Psoas muscle (tissue), 8 donors: ENCODE results near the gene GNL3L. TPM values are rescaled to one million over a fixed set of nuclear protein-coding genes. Genes with fewer than 3 reads are reported as not detected.
"Not testable (repeated sequence)": the region's sequence is repeated elsewhere in the genome, so short reads cannot be mapped to it uniquely, and the experiment has no call there.

ENCODE experiments used
- ATAC-seq, 4 donors: fragments of 200-7000 bp; cut with Tn5 transposase; one replicate each; pipeline ENCODE4 v1.9.1; 2020; ENCODE audit warnings: moderate library complexity in 3 of 4, mild to moderate bottlenecking in 2 of 4
- DNase-seq, 2 donors: peaks; one replicate each; pipeline ENCODE4 v3.0.0-alpha.2; 2020
- H3K27ac ChIP-seq: fragments of 200-600 bp; one replicate; pipeline ENCODE4 v1.8.0; 2022
- H3K27me3 ChIP-seq, 3 donors: fragments of 200-600 bp in 1 of 3; one replicate each; pipeline versions ENCODE4 v1.6.1 to v1.8.0; 2013 to 2022; ENCODE audit warnings: low read length in 2 of 3, mild to moderate bottlenecking in 2 of 3, moderate library complexity in 1 of 3; ENCODE audit not compliant: insufficient read depth in 3 of 3
- H3K36me3 ChIP-seq, 2 donors: fragments of 200-600 bp in 1 of 2; one replicate each; pipeline versions ENCODE4 v1.6.1 to v1.8.0; 2013 to 2022; ENCODE audit warnings: low read depth in 1 of 2, mild to moderate bottlenecking in 1 of 2, moderate library complexity in 1 of 2; ENCODE audit not compliant: insufficient read depth in 1 of 2
- H3K4me1 ChIP-seq: fragments of 200-600 bp; one replicate; pipeline ENCODE4 v1.8.0; 2022
- H3K4me3 ChIP-seq: fragments of 200-600 bp; one replicate; pipeline ENCODE4 v1.8.0; 2022; ENCODE audit warnings: mild to moderate bottlenecking
- H3K9me3 ChIP-seq: fragments of 200-600 bp; one replicate; pipeline ENCODE4 v1.8.0; 2022
- CTCF ChIP-seq: fragments of 200-600 bp; IDR thresholded peaks from one replicate; pipeline ENCODE4 v1.8.0; 2022; ENCODE audit warnings: antibody characterized with exemption
- WGBS, 3 donors: extraction: QIAGEN DNeasy Blood & Tissue Kit; methylation state at CpG; one replicate each; pipeline versions ENCODE4 v1.1.6 to v1.1.7; 2013; 5-methylcytosine and 5-hydroxymethylcytosine counted together
- intact Hi-C, 2 donors: fragments of 100-400 bp; cut with DNase I; formaldehyde crosslinking; loops; one replicate each; pipeline versions ENCODE4 v1.11.0 to v1.14.2; 2022
- polyA plus RNA-seq, 3 donors: library from polyadenylated mRNA; stranded (reverse); fragments of 200-250 nt; gene quantifications; one replicate each; pipeline ENCODE4 v1.2.3, GENCODE V29; 2013
- total RNA-seq, 4 donors: library from RNA; stranded (reverse); fragmentation: NEBNext Ultra II Directional in 2 of 4; extraction: Animal tissue kit (Norgen Biotek cat#: 25700) in 2 of 4; gene quantifications; one replicate each; pipeline versions ENCODE4 v1.2.1 to v1.2.4, GENCODE V29; 2021 to 2023
- donor health status: healthy with polysubstance abuse.
- donor health status: DM: no; HTN: no; CAD: no; lungs with moderate emphysema.
- donor health status: Bipolar disorder and iron deficiency.
- donor health status: healthy.
- donor health status: DM: yes; HTN: yes; CAD: no.
- donor health status: DM: no; HTN: no; CAD: no.
- donor health status: DM: no; HTN: no; CAD: no.
- donor health status: DM: yes; HTN: yes; CAD: no.

The GNL3L gene
- total and polyA plus RNA-seq, 7 donors: 8.1 to 36.1 (median 30.7) TPM

GRCh38 chrX:54534271-54534670, 4.3 kb downstream of the GNL3L start:
- no peak for TF ChIP-seq CTCF
- Histone ChIP-seq H3K4me1 (no peaks in the 10 kb centered on the region), H3K9me3 (no peaks in the 10 kb centered on the region), H3K36me3 (peaks cover 3 to 47% of the 10 kb centered on the region in 2 donors), H3K4me3 (no peak overlapping the region), H3K27ac (no peak overlapping the region), H3K27me3 (peaks cover 0 to 7% (median 0%) of the 10 kb centered on the region in 3 donors)
- WGBS, 3 donors: 73 to 85% (median 78%) methylated on average over 4 of the region's 4 CpGs
- ATAC-seq (no peak), DNase-seq (no peak)
- intact Hi-C loops: loop anchor here (5.0 to 10.0 kb wide), 2 partner anchors 92 to 1191 kb away; partner anchors contain the start of gene TSR2 (in 1 of the 2)

- 50 to 77% (median 72%) methylated on average over 4 of the region's 4 CpGs for WGBS, 3 donors
- no peak for DNase-seq
- Histone ChIP-seq H3K27me3 (no peaks in the 10 kb centered on the region), H3K36me3 (peaks cover 5 to 86% of the 10 kb centered on the region in 2 donors), H3K4me3 (no peak overlapping the region), H3K4me1 (no peaks in the 10 kb centered on the region), H3K27ac (peak overlapping the region; percentile 57), H3K9me3 (no peaks in the 10 kb centered on the region)
- ATAC-seq: peak; percentile 79 to 88 (median 84)
- intact Hi-C loops: no loop called here
- TF ChIP-seq CTCF: no peak
These were observed 10.3 kb downstream of the GNL3L start for GRCh38 chrX:54540289-54540688.

GRCh38 chrX:54542239-54542638, 12.2 kb downstream of the GNL3L start:
- ATAC-seq, intact Hi-C loops, H3K4me1 ChIP-seq, H3K27me3 ChIP-seq, DNase-seq, H3K27ac ChIP-seq, H3K4me3 ChIP-seq, H3K9me3 ChIP-seq: not testable (repeated sequence)
- peaks cover 5 to 93% of the 10 kb centered on the region in 2 donors for H3K36me3 ChIP-seq
- 94 to 100% (median 97%) methylated on average over 2 to 3 of the region's 4 CpGs for WGBS, 3 donors

GRCh38 chrX:54550821-54551220, 20.8 kb downstream of the GNL3L start:
- H3K4me1 ChIP-seq: no peaks in the 10 kb centered on the region
- WGBS, 3 donors: 95 to 100% (median 98%) methylated on average over 4 of the region's 4 CpGs
- H3K27ac ChIP-seq: no peak overlapping the region
- no peak for TF ChIP-seq CTCF
- H3K36me3 ChIP-seq: peaks cover 2 to 84% of the 10 kb centered on the region in 2 donors
- H3K27me3 ChIP-seq: no peaks in the 10 kb centered on the region
- no peak overlapping the region for H3K4me3 ChIP-seq
- no peak for ATAC-seq
- DNase-seq: no peak
- H3K9me3 ChIP-seq: no peaks in the 10 kb centered on the region
- intact Hi-C loops: no loop called here

- DNase-seq (no peak), ATAC-seq (no peak)
- 73 to 95% (median 94%) methylated on average over 4 to 8 of the region's 8 CpGs for WGBS, 3 donors
- Histone ChIP-seq H3K27ac (no peak overlapping the region), H3K4me3 (no peak overlapping the region), H3K27me3 (no peaks in the 10 kb centered on the region), H3K9me3 (no peaks in the 10 kb centered on the region), H3K36me3 (peaks cover 2 to 82% of the 10 kb centered on the region in 2 donors), H3K4me1 (no peaks in the 10 kb centered on the region)
- intact Hi-C loops: no loop called here
- no peak for TF ChIP-seq CTCF
These were observed 21.8 kb downstream of the GNL3L start for GRCh38 chrX:54551801-54552200.

- H3K9me3 ChIP-seq, H3K27ac ChIP-seq, H3K4me1 ChIP-seq, H3K27me3 ChIP-seq, DNase-seq, ATAC-seq, H3K4me3 ChIP-seq, intact Hi-C loops: not testable (repeated sequence)
- WGBS, 3 donors: 78 to 97% (median 97%) methylated on average over 7 of the region's 7 CpGs
- H3K36me3 ChIP-seq: peaks cover 2 to 71% of the 10 kb centered on the region in 2 donors
These were observed 25.0 kb downstream of the GNL3L start for GRCh38 chrX:54555006-54555405.
